Lung (tissue), 12 donors: Measurements from ENCODE around the gene ADAMTS6. TPM values are rescaled to one million over a fixed set of nuclear protein-coding genes. Genes with fewer than 3 reads are reported as not detected.

Source experiments
- ATAC-seq: fragments of 200-7000 bp; cut with Tn5 transposase; one replicate; pipeline ENCODE4 v1.9.1; 2020; ENCODE audit warnings: moderate number of reproducible peaks; ENCODE audit not compliant: insufficient read depth, low FRiP score
- DNase-seq, 3 donors: peaks; one replicate each; pipeline ENCODE4 v3.0.0-alpha.2; 2013 to 2017
- H3K27ac ChIP-seq, 2 donors: one replicate each; pipeline ENCODE4 v1.5.1; 2013; ENCODE audit warnings: mild to moderate bottlenecking in 2 of 2, moderate library complexity in 2 of 2, control low read depth in 1 of 2, inconsistent platforms in 1 of 2, low read depth in 1 of 2, low read length in 1 of 2
- H3K27me3 ChIP-seq, 3 donors: one replicate each; pipeline ENCODE4 v1.5.1; 2013; ENCODE audit warnings: low read length in 2 of 3; ENCODE audit not compliant: control insufficient read depth in 3 of 3, insufficient read depth in 3 of 3
- H3K36me3 ChIP-seq, 4 donors: one replicate each; pipeline ENCODE4 v1.5.1; 2013; ENCODE audit warnings: low read length in 4 of 4, mild to moderate bottlenecking in 1 of 4, moderate library complexity in 1 of 4; ENCODE audit not compliant: control insufficient read depth in 4 of 4, insufficient read depth in 4 of 4
- H3K4me1 ChIP-seq, 5 donors: one replicate each; pipeline ENCODE4 v1.5.1; 2013; ENCODE audit warnings: low read length in 5 of 5, mild to moderate bottlenecking in 2 of 5, moderate library complexity in 1 of 5; ENCODE audit not compliant: control insufficient read depth in 5 of 5, insufficient read depth in 5 of 5
- H3K4me3 ChIP-seq: one replicate; pipeline ENCODE4 v1.5.1; 2013; ENCODE audit warnings: mild to moderate bottlenecking, control low read depth, moderate library complexity
- H3K9ac ChIP-seq, 2 donors: one replicate each; pipeline ENCODE4 v1.5.1; 2013; ENCODE audit warnings: low read length in 2 of 2, control low read depth in 1 of 2; ENCODE audit not compliant: insufficient read depth in 1 of 2
- H3K9me3 ChIP-seq, 4 donors: one replicate each; pipeline ENCODE4 v1.5.1; 2013; ENCODE audit warnings: low read length in 3 of 4, mild to moderate bottlenecking in 1 of 4, moderate library complexity in 1 of 4; ENCODE audit not compliant: control insufficient read depth in 4 of 4, insufficient read depth in 3 of 4
- WGBS, 2 donors: extraction: QIAGEN DNeasy Blood & Tissue Kit; methylation state at CpG; one replicate each; pipeline ENCODE4 v1.1.7; 2013; 5-methylcytosine and 5-hydroxymethylcytosine counted together
- polyA plus RNA-seq, 2 donors: library from polyadenylated mRNA; stranded (reverse); fragments of 200-250 nt; gene quantifications; one replicate each; pipeline ENCODE4 v1.2.1, GENCODE V29; 2013
- total RNA-seq, 2 donors: library from RNA; depleted of rRNA in 1 of 2; stranded (reverse); fragments of >200 nt in 1 of 2; gene quantifications; one replicate each; pipeline ENCODE4 v1.2.1, GENCODE V29; 2014 to 2021
- TF ChIP-seq, protein P1 (sequence below): IDR thresholded peaks from 2 replicates; pipeline ENCODE4 v1.5.1; 2012; ENCODE audit warnings: mild to moderate bottlenecking; ENCODE audit errors: control extremely low read depth, extremely low read depth
- donor health status: control.
- donor health status: control.
- donor health status: Bipolar disorder and iron deficiency.
- donor health status: healthy.
- donor health status: DM: yes; HTN: yes; CAD: no.

Gene ADAMTS6
- total and polyA plus RNA-seq, 4 donors, result 0.19 to 16.8 (median 3.3) TPM

DNA sequence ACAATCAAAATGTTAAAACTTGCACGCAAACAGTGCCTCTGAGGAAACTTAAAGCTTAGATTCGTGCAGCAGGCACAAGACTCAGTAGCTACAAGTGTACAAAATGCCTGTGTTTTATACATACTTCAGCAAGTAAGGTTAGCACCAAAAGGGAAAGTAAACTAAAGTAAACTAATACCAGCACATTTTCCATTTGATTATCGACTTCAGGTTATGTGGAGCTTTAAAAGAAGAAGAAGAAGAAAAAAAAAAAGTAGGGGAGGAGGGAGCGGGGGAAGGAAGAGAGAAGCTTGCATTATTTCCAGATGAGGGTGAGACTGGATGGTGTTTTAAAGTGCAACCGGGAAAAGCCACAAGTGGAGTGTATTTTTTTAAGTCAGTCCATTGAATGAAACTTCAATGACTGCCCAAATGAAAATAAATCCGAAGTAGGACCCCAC lies 596 bp upstream of the ADAMTS6 start:
- Histone ChIP-seq H3K4me1 (peaks cover 0 to 31% (median 5%) of the 10 kb centered on the region in 5 donors), H3K27me3 (no peaks in the 10 kb centered on the region), H3K4me3 (peak overlapping the region; percentile 4), H3K9ac (peak overlapping the region; percentile 52 to 88), H3K36me3 (no peaks in the 10 kb centered on the region), H3K27ac (peak overlapping the region in 1 of 2 donors; percentile 96), H3K9me3 (no peaks in the 10 kb centered on the region)
- DNase-seq (peak in 1 of 3 donors; percentile 83), ATAC-seq (no peak)
- WGBS, 2 donors, result 0 to 1% methylated on average over 6 of the region's 6 CpGs
- TF ChIP-seq, protein P1, sequence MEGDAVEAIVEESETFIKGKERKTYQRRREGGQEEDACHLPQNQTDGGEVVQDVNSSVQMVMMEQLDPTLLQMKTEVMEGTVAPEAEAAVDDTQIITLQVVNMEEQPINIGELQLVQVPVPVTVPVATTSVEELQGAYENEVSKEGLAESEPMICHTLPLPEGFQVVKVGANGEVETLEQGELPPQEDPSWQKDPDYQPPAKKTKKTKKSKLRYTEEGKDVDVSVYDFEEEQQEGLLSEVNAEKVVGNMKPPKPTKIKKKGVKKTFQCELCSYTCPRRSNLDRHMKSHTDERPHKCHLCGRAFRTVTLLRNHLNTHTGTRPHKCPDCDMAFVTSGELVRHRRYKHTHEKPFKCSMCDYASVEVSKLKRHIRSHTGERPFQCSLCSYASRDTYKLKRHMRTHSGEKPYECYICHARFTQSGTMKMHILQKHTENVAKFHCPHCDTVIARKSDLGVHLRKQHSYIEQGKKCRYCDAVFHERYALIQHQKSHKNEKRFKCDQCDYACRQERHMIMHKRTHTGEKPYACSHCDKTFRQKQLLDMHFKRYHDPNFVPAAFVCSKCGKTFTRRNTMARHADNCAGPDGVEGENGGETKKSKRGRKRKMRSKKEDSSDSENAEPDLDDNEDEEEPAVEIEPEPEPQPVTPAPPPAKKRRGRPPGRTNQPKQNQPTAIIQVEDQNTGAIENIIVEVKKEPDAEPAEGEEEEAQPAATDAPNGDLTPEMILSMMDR, result no peak

DNA sequence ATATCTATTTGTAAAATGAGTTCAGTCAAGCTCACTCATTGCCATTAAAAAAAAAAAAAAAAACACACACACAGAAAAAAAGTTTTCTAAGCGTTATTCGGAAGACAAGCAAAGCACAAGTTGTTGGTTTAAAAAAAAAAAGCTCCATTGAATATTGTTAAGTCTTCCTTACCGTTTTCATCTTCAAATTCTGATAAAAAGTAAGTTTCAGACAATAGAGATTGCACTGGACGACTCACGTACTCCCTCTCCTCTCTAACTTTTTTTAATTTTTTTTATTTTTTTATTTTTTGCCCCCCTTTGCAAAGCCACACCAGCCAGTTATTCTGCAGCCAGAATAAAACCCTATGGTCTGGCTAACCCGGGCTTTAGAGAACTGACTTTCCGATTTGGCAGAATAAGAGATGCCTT lies 544 bp downstream of the ADAMTS6 start:
- Histone ChIP-seq H3K27me3 (no peaks in the 10 kb centered on the region), H3K4me3 (no peak overlapping the region), H3K9me3 (no peaks in the 10 kb centered on the region), H3K36me3 (no peaks in the 10 kb centered on the region), H3K27ac (peak overlapping the region; percentile 81 to 96), H3K4me1 (peaks cover 0 to 31% (median 5%) of the 10 kb centered on the region in 5 donors), H3K9ac (peak overlapping the region; percentile 53 to 61)
- no peak for ATAC-seq
- WGBS, 2 donors, result 0 to 2% methylated on average over 7 of the region's 7 CpGs
- TF ChIP-seq, protein P1, result no peak
- DNase-seq, result no peak

DNA sequence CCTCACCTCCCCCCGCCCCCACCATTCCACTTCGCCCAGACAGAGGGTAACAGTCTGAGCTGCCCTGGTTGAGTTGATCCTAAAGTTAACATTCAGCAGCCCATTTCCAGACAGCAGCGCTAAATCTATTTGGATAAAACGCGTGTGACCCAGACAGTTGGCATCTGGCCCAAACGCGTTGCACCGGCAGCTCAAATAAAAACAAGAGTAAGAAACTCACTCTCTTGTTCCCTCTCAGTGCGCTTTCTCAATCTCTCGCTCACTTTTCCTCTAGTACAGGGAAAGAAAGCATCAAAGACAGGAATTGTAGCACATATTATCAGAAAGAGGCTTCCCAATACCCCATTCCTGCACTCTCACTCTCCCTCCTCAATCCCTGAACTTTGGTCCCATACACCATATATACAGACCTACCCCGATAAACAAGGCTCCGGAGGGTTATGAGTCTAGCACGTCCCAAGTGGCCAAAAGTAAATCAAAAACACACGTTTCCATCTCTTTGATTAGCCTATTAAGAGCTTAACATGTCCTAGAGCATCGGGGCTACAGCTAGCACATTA lies 1.3 kb downstream of the ADAMTS6 start:
- Histone ChIP-seq H3K36me3 (no peaks in the 10 kb centered on the region), H3K27ac (peak overlapping the region; percentile 24 to 85), H3K27me3 (no peaks in the 10 kb centered on the region), H3K9me3 (no peaks in the 10 kb centered on the region), H3K4me3 (peak overlapping the region; percentile 32), H3K9ac (peak overlapping the region in 1 of 2 donors; percentile 89), H3K4me1 (peaks cover 0 to 31% (median 5%) of the 10 kb centered on the region in 5 donors)
- ATAC-seq, result peak; percentile 10
- 0 to 1% methylated on average over 15 of the region's 15 CpGs for WGBS, 2 donors
- TF ChIP-seq, protein P1, result no peak
- DNase-seq, result peak; percentile 87 to 93 (median 90)
